Posterior vena cava (tissue), 2 donors: ENCODE measurements around the gene LRRC37A2. TPM values are rescaled to one million over a fixed set of nuclear protein-coding genes. Genes with fewer than 3 reads are reported as not detected.
A peak's percentile ranks its signal among the peaks of the same experiment; 100 is the strongest.
"Not testable (repeated sequence)": the region's sequence is repeated elsewhere in the genome, so short reads cannot be mapped to it uniquely, and the experiment has no call there.

ENCODE experiments used
- DNase-seq: peaks from one replicate; pipeline ENCODE4 v3.0.0-alpha.2; 2020; ENCODE audit warnings: low spot score
- intact Hi-C, 2 donors: fragments of 100-400 bp; cut with DNase I; formaldehyde crosslinking; loops; one replicate each; pipeline versions ENCODE4 v1.14.1 to v1.14.2; 2022 to 2023
- long read RNA-seq, 2 donors: library from polyadenylated mRNA; unstranded; transcript quantifications; one replicate each; pipeline ENCODE4 v2.0.0, GENCODE V29; 2020 to 2021
- total RNA-seq, 2 donors: library from RNA; stranded (reverse); fragmentation: NEBNext Ultra II Directional; extraction: Animal tissue kit (Norgen Biotek cat#: 25700); gene quantifications; one replicate each; pipeline ENCODE4 v1.2.1, GENCODE V29; 2021
- donor health status: DM: yes; HTN: yes; CAD: no.
- donor health status: DM: yes; HTN: yes; CAD: no.

The LRRC37A2 gene
- total RNA-seq = 10 to 100 TPM in 1 of 2 donors, 1 to 10 TPM in 1; 8.4 to 11.4 TPM
- long read RNA-seq, donor 1, partial matches to known transcripts = 0 of 5 reads
- long read RNA-seq, donor 1, other reads (novel, unspliced or antisense) = 5 of 5 reads
- long read RNA-seq, donor 2, partial matches to known transcripts = 2 of 6 reads
- long read RNA-seq, donor 2, other reads (novel, unspliced or antisense) = 4 of 6 reads

DNA sequence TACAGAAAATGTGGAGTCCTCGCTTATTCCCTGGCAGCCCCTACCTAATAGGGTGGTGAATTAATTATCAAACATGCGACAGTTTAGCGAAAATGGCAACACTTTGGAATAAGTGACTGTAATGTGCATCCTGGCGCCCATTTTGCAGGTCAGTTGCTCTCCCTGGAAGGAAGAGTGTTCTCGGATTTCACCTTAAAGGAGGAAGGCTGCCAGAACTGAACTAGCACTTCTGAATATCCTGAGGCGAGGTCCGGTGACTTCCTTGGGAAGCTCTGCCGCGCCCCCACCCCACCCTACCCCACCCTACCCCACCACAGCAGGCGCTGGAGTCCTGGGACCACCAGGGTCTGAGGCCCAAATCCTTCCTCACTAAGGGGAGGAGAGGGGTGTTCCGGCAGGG is at the start of gene LRRC37A2:
Gene LRRC37A2 (plus strand): TSS at position 301 of the 400 bp plus-strand sequence. CDS start 245 bp downstream, outside the sequence.
- intact Hi-C loops, DNase-seq: not testable (repeated sequence)

DNA sequence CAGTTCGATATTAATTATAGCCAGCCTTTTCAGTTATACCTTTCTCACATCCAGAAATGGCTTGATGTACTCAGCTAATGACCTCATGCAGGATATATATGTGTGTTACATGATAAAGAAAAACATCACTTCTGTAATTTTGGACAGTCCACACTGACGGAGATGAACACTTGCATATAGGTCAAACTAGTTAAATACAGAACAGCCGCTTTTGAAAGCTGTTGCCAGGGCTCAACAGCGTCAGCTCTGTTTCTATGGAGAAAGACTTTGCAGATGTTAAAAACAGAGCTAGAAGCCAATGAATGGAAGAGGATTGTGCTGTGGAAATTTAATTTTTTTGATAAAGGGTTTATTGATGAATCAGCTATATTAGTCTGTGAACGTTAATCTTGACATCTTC is 44.6 kb upstream of the LRRC37A2 start:
- intact Hi-C loops, DNase-seq: not testable (repeated sequence)

- intact Hi-C loops, DNase-seq: not testable (repeated sequence)
Observed at GRCh38 chr17:46474489-46474888, 37.8 kb upstream of the LRRC37A2 start.

- intact Hi-C loops, DNase-seq: not testable (repeated sequence)
Observed at GRCh38 chr17:46475583-46475982, 36.7 kb upstream of the LRRC37A2 start.

DNA sequence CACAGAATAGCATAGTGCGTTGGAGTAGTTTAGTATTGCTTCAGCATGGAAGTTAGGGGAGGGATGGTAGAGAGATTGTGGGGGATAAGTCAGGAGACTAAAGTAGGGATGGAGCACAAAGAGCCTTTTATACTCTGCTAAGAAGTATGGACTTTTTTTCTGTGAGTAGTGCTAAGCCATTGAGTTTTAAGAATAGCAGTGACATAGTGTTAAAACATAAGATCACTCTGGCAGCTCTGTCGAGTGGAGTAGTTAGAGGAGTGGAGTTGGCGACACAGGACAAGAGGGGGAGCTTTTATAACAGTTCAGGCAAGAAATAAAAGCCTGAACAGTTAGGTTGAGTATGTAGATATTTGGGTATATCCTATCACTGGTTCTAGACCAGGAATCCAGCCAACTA is 33.4 kb upstream of the LRRC37A2 start:
- intact Hi-C loops, DNase-seq: not testable (repeated sequence)

- intact Hi-C loops, DNase-seq: not testable (repeated sequence)
Observed at GRCh38 chr17:46481310-46481709, 31.0 kb upstream of the LRRC37A2 start.

DNA sequence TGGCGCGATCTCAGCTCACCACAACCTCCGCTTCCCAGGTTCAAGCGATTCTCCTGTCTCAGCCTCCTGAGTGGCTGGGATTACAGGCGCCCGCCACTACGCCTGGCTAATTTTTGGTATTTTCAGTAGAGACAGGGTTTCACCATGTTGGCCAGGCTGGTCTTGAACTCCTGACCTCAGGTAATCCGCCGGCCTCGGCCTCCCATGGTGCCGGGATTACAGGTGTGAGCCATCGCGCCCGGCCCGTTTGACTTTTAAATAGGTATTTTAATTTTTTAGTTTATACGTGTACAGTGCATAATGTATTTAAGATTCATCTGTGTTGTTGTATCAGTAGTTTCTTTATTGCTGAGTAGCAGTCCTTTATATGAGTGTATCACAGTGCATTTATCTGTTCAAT is 20.2 kb upstream of the LRRC37A2 start:
- intact Hi-C loops, DNase-seq: not testable (repeated sequence)

DNA sequence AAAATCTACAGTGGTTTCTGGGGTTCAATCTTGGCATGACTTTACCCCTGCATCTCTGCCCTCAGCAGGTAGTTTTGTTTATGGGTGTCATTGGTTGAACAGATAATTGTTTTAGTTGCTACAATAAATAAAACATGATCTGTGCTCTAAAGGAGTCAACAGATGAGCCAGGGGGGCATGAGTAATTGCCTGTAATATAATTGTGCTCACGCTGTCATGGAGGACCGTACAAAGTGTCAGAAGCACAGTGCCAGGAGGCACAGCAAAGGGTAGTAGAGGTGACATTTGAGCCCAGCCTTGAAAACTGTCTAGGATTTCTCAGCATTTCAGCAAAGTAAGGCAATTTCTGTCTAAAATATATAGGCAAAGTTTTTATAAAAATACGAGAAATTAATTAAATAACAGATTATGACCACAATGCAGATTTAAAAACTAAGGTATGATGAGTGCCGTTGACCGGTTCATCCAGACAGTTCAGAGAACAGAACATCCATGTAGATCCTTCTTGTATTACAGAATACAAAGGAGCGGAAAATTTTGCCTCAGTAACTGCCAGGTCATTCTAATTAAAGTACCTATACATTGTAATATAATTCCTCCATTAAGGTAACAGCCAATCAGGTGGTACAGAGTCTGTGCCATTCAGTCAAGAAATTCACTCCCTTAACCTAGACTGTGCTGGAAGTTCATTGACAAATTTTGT is 12.7 kb upstream of the LRRC37A2 start:
- intact Hi-C loops, DNase-seq: not testable (repeated sequence)

DNA sequence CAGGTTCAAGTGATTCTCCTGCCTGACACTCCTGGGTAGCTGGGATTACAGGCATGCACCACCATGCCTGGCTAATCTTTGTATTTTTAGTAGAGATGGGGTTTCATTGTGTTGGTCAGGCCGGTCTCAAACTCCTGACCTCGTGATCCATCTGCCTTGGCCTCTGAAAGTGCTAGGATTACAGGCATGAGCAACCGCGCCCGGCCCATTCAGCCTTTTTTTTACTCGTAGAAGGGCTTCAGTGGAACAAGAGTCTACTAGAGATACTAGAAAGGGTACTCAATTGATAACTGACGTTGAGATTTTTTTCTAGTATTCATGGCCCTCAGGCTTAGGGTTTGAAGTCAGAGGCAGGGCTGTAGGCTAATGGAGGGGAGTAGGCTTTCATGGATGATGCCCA is 6.4 kb upstream of the LRRC37A2 start:
- intact Hi-C loops, DNase-seq: not testable (repeated sequence)

DNA sequence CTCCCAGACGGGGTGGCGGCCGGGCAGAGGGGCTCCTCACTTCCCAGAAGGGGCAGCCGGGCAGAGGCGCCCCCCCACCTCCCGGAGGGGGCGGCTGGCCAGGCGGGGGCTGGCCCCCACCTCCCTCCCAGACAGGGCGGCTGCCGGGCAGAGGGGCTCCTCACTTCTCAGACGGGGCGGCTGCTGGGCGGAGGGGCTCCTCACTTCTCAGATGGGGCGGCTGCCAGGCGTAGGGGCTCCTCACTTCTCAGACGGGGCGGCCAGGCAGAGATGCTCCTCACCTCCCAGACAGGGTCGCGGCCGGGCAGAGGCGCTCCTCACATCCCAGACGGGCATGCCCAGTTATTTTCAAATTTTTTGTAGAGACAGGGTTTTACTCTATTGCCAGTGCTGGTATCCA is 22.4 kb downstream of the LRRC37A2 start:
- intact Hi-C loops = not testable (repeated sequence)

DNA sequence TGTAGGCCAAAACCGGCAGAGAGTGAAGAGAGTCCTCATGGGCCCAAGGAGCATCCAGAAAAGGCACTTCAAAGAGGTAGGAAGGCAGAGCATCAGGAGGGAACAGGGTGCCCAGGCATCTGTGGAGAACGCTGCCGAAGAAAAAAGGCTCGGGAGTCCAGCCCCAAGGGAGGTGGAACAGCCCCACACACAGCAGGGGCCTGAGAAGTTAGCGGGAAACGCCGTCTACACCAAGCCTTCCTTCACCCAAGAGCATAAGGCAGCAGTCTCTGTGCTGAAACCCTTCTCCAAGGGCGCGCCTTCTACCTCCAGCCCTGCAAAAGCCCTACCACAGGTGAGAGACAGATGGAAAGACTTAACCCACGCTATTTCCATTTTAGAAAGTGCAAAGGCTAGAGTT is 36.3 kb downstream of the LRRC37A2 start:
- intact Hi-C loops = not testable (repeated sequence)
- DNase-seq = peak; percentile 52

More for the DNA sequence above, 22.4 kb downstream of the LRRC37A2 start:
- peak; percentile 67 for DNase-seq

DNA sequence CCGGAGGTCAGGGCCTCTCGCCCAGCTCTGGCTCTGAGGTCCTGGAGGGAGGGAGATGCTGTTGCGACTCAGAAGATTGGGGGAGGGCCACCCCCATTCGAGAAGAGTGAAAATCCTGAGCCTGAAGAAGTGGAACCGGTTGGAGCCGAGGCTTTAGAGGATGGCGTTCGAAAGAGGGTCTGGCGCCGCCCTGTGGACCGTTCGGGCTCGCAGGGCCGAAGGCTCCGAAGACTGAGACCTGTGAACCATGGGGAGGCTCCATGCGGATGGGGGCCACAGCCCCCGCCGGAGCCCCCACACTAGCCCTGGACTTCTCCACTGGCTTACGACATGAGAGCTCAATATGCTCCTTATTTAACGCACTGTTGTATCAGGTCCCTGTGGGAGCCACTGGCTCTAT is 46.9 kb downstream of the LRRC37A2 start:
- intact Hi-C loops, DNase-seq: not testable (repeated sequence)

DNA sequence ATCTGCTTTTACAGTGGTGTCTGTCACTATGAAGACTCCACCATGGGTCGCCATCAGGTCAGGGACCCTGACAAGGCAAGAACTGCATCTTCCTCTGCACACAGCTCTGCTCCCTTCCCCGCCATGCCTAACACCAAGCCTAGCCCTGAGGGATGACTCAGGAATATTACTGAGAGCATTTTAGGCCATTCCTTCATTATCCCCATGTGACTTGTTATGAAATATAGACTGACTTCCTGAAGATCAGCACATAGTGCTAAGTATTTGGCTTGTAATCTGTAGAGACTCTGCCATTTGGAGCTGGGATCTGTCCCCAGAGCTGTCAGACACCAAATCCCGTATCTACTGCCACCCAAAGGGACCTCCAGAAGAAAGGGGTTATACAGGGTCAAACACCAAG is 47.8 kb downstream of the LRRC37A2 start:
- intact Hi-C loops, DNase-seq: not testable (repeated sequence)

GRCh38 chr17:46566284-46566683 is 54.0 kb downstream of the LRRC37A2 start:
- intact Hi-C loops, DNase-seq: not testable (repeated sequence)

DNA sequence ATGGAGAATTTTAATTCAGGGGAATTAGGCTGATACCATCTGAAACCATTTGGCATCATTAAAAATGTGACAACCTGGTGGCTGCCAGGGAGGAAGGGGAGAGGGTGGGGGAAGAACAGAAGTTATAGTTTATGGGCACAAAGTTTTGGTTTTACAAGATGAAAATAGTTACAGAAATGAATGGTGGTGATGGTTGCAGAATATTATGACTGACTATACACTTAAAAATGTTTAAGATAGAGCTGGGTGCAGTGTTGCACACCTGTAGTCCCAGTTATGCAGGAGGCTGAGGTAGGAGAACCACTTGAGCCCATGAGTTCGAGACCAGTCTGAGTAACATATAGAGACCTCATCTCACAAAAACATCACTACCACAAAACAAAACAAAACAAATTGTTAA is 54.7 kb downstream of the LRRC37A2 start:
- intact Hi-C loops, DNase-seq: not testable (repeated sequence)

DNA sequence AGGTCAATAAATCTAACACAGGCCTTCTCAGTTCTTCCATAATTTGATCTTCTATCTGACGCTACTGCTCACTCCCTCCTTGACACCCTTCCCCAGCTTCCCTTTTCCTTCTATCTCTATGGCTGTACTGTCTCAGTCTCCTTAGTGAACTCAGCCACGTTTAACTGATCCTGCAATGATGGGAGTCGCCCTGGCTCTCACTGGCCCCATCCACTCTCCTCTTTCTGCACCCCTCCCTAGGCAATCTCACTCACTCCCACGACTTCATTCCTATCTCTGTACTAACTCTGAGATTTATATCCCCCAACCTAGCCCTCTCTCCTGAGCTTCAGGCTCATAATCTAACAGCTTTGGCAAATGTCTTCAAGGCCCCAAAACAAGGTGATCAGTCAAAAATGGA is 59.5 kb downstream of the LRRC37A2 start:
- DNase-seq, intact Hi-C loops: not testable (repeated sequence)

GRCh38 chr17:46579083-46580075 is 67.1 kb downstream of the LRRC37A2 start, which contains the start of gene ARL17A:
Gene ARL17A, minus strand, starts transcription at chr17:46579691. Its CDS starts 3,369 bp downstream, at chr17:46576322.
- DNase-seq = peak; percentile 84
- intact Hi-C loops = not testable (repeated sequence)

DNA sequence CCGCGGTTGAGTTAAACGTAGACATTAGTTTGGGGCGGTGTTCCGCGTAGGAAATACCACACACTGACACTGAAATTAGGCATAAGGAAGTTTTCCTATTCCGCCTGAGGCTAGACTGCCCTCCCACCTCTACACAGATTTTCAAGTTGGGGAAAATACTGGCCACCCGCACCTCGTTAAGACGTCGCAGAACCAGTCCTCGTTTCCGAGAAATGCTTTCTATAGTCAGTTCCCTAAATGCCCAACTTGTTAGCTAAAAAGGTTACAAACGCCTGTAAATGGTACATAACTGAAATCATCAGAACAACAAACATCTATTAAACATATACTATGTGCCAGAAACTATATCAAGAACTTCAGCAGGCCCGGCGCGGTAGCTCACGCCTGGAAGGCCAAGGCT is 67.8 kb downstream of the LRRC37A2 start:
- DNase-seq, intact Hi-C loops: not testable (repeated sequence)

DNA sequence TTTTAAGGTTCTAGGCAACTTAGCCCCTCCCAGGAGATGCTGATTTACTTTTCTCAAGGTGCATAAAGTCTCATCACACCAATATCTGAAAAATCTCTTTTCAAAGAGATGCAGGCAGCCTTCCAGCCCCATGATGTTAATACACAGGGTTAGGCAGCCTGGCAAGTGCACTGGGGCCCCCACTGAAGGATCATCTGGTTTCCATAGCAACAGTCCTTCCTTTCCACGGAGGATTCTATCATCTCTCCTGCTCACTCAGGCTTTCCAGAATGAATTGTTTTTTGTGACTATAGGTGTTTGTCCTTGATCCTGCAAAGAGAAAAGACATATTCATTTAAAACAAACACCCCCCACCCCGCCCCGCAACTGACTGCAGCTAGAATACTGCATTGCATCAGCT is 73.2 kb downstream of the LRRC37A2 start:
- intact Hi-C loops, DNase-seq: not testable (repeated sequence)
